Measurements from ENCODE around the gene ERC2. TPM values are rescaled to one million over a fixed set of nuclear protein-coding genes. Genes with fewer than 3 reads are reported as not detected.

The ERC2 gene
- total and polyA plus RNA-seq, 2 donors (not counting 3 experiments of a cell fraction or from before 2014, with no cell fraction given), result 5.6 to 15.5 TPM

DNA sequence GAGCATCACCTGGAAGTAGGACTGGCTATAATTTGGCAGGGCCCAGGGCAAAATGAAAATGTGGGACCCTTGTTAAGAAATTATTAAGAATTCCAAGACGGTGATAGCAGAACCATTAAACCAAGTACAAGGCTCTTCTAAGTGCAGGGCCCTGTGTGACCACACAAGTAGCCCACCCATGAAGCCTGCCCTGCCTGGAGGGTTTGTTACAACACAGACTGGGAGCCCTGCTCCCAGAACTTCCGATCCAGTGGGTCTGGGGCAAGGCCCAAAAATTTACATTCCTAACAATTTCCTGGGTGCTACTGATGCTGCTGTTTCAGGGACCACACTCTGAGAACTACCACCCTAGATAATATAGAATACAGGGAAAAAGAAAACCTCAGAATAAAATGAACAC lies 666.6 kb downstream of the ERC2 start:
- no peaks in the 10 kb centered on the region for H3K9me3 ChIP-seq (replicated peaks; ENCODE audit: control insufficient read depth, insufficient read depth, low read length)
- CTCF ChIA-PET, result no interaction called here
- H3K4me1 ChIP-seq (ENCODE audit: control insufficient read depth, extremely low read depth, insufficient read depth, low read length), result no peaks in the 10 kb centered on the region
- H3K9me1 ChIP-seq (replicated peaks; ENCODE audit: control insufficient read depth, extremely low read depth, insufficient read depth, low read length), result no peaks in the 10 kb centered on the region
- H3K79me2 ChIP-seq (ENCODE audit: control insufficient read depth, insufficient read depth, low read length), result no peaks in the 10 kb centered on the region
- no peaks in the 10 kb centered on the region for H3K36me3 ChIP-seq (ENCODE audit: control insufficient read depth in 2 of 2, extremely low read depth in 1 of 2, insufficient read depth in 2 of 2, low read length in 2 of 2)
- intact Hi-C loops (cut with micrococcal nuclease), result no loop called here
- H3K27ac ChIP-seq (ENCODE audit: insufficient read depth, low read depth, low read length), result no peak overlapping the region
- no peak overlapping the region for H3K9ac ChIP-seq (replicated peaks; ENCODE audit: extremely low read depth, insufficient read depth, low read length)
- POLR2A ChIA-PET, result no interaction called here
- FAIRE-seq, result no peak
- no peak for DNase-seq (ENCODE audit: low read depth, low spot score)
- H4K20me1 ChIP-seq (replicated peaks; ENCODE audit: control insufficient read depth, extremely low read depth, insufficient read depth, low read length), result no peaks in the 10 kb centered on the region
- dilution Hi-C loops (cut with MboI; ENCODE audit: extremely low pct_ligation_motif_present, low sequenced_read_pairs), result no loop called here
- H3K4me2 ChIP-seq (ENCODE audit: insufficient read depth, low read length), result no peak overlapping the region
- no peaks in the 10 kb centered on the region for H3K27me3 ChIP-seq (ENCODE audit: control insufficient read depth in 2 of 2, insufficient read depth in 2 of 2, low read length in 2 of 2)
- H3K4me3 ChIP-seq (replicated peaks in 1 of 3; ENCODE audit: insufficient read depth in 1 of 3, low read depth in 1 of 3, low read length in 3 of 3), result no peak overlapping the region
- H2AFZ ChIP-seq (ENCODE audit: low read depth, low read length), result no peak overlapping the region
- no TSS peak for BruUV-seq (replicated peaks)
- no peak for TF ChIP-seq EZH2 (IDR thresholded peaks at IDR 0.05; ENCODE audit: borderline replicate concordance, low read depth, low read length, severe bottlenecking)
- TF ChIP-seq CTCF (IDR thresholded peaks at IDR 0.05; ENCODE audit: extremely low read depth in 1 of 2, insufficient read depth in 1 of 2, low read depth in 1 of 2, low read length in 2 of 2), result no peak
- no peak for TF ChIP-seq FOS (IDR thresholded peaks at IDR 0.05; ENCODE audit: borderline replicate concordance, insufficient read depth, low read length)
- no peak for TF ChIP-seq POLR2A (IDR thresholded peaks at IDR 0.05; ENCODE audit: low read depth, low read length)
- TF ChIP-seq POLR2AphosphoS5 (IDR thresholded peaks at IDR 0.05; ENCODE audit: insufficient read depth, low read depth, low read length), result no peak
- TF ChIP-seq JUN (IDR thresholded peaks at IDR 0.05; ENCODE audit: borderline replicate concordance, insufficient read depth, insufficient read length, low read depth), result no peak
- TF ChIP-seq GATA2 (IDR thresholded peaks at IDR 0.05; ENCODE audit: insufficient read depth, insufficient read length, low read depth, low read length), result no peak
- TF ChIP-seq MYC (IDR thresholded peaks at IDR 0.05; ENCODE audit: low read depth, low read length), result no peak
- TF ChIP-seq, protein P1, sequence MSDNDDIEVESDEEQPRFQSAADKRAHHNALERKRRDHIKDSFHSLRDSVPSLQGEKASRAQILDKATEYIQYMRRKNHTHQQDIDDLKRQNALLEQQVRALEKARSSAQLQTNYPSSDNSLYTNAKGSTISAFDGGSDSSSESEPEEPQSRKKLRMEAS (IDR thresholded peaks at IDR 0.05; ENCODE audit: insufficient read depth, insufficient read length), result no peak
